ENCODE results near the gene ELFN2.

GRCh38 chr22:37379722-37380121 is 47.6 kb downstream of the ELFN2 start:
- TF ChIP-seq POLR2AphosphoS5 (IDR thresholded peaks at IDR 0.05; ENCODE audit: insufficient read depth, low read depth, low read length) (no peak), CTCF (IDR thresholded peaks at IDR 0.05; ENCODE audit: extremely low read depth in 1 of 2, insufficient read depth in 1 of 2, low read depth in 1 of 2, low read length in 2 of 2) (no peak), EZH2 (IDR thresholded peaks at IDR 0.05; ENCODE audit: borderline replicate concordance, low read depth, low read length, severe bottlenecking) (no peak), MAX (IDR thresholded peaks at IDR 0.05; ENCODE audit: insufficient read depth, insufficient read length) (no peak), JUN (IDR thresholded peaks at IDR 0.05; ENCODE audit: borderline replicate concordance, insufficient read depth, insufficient read length, low read depth) (no peak), POLR2A (IDR thresholded peaks at IDR 0.05; ENCODE audit: low read depth, low read length) (no peak), FOS (IDR thresholded peaks at IDR 0.05; ENCODE audit: borderline replicate concordance, insufficient read depth, low read length) (no peak)

Measured in endothelial cell of umbilical vein (primary cell).